GM18868 (cell line): ENCODE measurements around the gene DDX60.
"Not testable (repeated sequence)": the region's sequence is repeated elsewhere in the genome, so short reads cannot be mapped to it uniquely, and the experiment has no call there.

Experiments
- ATAC-seq: cut with Tn5 transposase; IDR thresholded peaks from one replicate; pipeline ENCODE4 v1.9.1; 2021; ENCODE audit warnings: mild to moderate bottlenecking, moderate library complexity; ENCODE audit not compliant: unreplicated experiment

The DDX60 gene

DNA sequence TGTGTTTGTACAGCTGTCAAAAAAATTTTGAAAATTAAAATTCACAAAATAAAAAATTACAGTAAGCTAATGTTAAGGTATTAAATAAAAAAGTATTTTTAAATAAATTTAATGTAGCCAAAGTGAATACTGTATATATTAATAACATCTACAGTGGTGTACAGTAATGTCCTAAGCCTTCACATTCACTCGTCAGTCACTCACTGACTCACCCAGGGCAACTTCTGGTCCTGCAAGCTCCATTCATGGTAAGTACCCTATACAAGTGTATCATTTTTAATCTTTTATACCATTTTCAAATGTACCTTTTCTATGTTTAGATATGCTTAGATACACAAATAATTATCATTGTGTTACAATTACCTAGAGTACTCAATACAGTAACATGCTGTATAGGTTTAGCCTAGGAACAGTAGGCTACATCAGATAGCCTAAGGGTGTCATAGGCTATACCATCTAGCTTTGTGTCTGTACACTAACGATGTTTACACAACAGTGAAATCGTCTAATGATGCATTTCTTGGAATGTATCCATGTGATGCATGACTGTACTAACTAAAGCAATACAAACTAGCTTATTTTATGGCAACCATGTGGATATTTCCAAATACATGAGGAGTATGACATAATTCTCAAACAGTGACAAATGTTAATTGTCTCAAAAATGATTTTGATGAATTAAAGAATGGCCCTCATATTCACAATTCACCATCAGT, 13.7 kb downstream of the DDX60 start:
- no peak for ATAC-seq

DNA sequence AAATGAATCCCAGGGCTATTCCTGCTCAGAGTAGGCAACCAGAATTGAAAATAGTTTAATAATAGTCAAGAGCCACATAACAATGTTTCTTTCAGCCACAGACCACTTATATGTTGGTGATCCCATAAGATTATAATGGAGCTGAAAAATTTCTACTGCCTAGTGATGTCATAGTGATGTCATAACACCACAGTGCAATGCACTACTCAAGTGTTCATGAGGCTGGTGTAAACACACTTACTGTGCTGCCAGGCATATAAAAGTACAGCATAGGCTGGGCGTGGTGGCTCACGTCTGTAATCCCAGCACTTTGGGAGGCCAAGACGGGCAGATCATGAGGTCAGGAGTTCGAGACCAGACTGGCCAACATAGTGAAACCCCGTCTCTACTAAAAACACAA, 15.1 kb downstream of the DDX60 start:
- not testable (repeated sequence) for ATAC-seq

DNA sequence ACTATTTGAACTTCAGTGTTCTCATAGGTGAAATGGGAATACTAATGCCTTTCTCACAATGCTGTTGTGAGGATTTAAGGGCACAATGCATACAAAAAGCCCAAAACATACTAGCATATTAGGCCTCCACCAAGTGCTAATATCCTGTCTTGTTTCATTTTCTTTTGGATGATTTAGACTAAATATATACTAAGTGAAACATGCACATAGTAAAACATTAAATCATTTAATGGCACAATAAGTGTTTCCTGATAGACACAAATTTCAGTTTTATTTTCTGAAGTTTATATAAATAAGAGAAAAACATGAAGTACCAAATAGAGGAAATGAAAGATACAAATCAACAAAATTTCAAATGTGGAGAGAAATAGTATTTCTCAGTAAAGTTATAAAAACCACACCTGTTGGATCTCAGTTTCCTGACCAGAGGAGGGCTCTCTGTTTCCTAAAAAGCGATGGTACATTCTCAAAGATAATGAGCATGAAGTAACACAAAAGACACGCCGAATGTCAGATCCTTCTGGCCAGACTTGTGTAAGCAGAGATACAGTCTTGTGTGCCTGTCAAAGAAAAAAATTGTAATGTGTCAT, 25.1 kb downstream of the DDX60 start:
- ATAC-seq = no peak

GRCh38 chr4:168291242-168291641, 27.3 kb downstream of the DDX60 start:
- peak; percentile 58 for ATAC-seq

- ATAC-seq = not testable (repeated sequence)
These were observed 32.7 kb downstream of the DDX60 start for GRCh38 chr4:168285850-168286249.

GRCh38 chr4:168279556-168279955, 39.0 kb downstream of the DDX60 start:
- no peak for ATAC-seq

GRCh38 chr4:168275836-168276235, 42.7 kb downstream of the DDX60 start:
- no peak for ATAC-seq

- no peak for ATAC-seq
These were observed 43.7 kb downstream of the DDX60 start for GRCh38 chr4:168274871-168275270.

GRCh38 chr4:168273838-168274237, 44.7 kb downstream of the DDX60 start:
- ATAC-seq = no peak

DNA sequence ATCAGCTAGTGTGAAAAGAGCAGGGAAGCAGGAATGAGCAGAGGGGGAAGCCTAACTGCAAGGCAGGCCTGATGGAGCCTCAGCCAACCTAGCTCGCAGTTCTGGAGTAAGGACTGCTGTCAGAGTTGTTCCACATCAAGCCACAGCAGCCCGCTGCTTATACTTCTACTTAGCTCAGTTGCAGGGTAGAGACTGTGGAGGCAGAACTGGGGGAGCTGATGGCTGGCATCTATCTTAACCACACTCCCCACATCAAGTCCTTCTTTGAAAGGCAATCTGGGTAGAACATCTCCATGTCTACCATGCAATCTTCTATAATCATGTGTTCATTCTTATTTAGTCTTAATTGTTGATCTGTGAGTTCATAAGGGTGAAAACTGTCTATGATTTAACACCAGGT, 46.1 kb downstream of the DDX60 start:
- ATAC-seq = no peak

DNA sequence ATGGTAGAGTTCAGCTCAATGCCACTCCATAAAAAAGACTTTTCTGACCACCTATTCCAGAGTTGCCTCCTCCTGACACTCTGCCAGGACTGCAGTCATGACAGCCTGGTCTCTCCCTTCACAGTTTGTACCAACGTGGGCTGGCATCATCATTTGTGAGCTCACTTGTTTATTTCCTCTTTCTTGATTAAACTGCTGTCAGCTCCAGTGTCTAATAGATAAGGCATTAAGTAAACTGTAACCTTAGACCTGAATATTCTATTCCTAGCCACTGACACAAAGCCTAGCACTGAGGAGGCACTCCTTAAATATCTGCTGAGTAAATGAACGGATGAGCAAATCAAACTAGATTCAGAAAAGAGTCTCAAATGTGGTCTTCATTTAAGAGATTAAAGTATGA, 48.7 kb downstream of the DDX60 start:
- ATAC-seq = no peak

- no peak for ATAC-seq
These were observed 53.2 kb downstream of the DDX60 start for GRCh38 chr4:168265327-168265726.

DNA sequence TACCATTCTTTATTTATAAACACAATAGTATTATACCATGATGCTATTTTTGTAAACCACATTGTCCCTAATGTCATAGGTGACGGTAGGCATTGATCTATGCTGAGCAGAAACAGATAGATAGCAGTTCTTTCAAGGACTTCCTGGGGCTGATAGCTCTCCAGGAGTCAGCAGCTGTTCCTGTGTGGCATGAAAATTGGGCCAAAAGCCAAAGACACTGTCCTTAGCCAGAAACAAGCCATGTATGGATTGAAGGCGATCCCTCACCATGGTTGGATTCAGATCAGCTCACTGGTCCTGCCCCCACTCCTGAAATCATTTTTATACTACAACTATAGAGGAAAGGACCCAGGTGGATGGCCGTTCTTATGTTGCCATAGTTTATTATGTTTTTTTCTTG, 53.6 kb downstream of the DDX60 start:
- no peak for ATAC-seq

- ATAC-seq = no peak
These were observed 55.5 kb downstream of the DDX60 start for GRCh38 chr4:168263039-168263438.

- no peak for ATAC-seq
These were observed 59.5 kb downstream of the DDX60 start for GRCh38 chr4:168259096-168259495.

GRCh38 chr4:168257768-168258167, 60.8 kb downstream of the DDX60 start:
- no peak for ATAC-seq

- ATAC-seq = no peak
These were observed 70.3 kb downstream of the DDX60 start for GRCh38 chr4:168248176-168248710.

DNA sequence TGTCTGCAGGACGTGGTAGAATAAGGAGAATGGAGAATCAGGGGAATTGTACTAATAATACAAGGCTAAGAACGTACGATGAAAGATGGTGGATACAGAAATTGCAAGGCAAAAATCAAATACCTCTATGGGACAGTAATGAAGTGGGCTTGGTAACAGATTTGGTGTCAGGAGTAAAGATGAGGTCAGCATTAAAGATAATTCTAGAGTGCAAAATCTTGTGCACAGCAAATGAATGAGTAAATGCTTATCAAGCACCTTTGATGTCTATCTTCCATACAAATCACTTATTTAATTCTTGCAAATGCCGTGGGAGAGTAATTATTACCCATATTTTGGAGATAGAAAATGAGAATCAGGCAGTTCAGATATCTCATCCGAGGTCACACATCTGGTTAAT, 70.9 kb downstream of the DDX60 start:
- ATAC-seq = no peak

DNA sequence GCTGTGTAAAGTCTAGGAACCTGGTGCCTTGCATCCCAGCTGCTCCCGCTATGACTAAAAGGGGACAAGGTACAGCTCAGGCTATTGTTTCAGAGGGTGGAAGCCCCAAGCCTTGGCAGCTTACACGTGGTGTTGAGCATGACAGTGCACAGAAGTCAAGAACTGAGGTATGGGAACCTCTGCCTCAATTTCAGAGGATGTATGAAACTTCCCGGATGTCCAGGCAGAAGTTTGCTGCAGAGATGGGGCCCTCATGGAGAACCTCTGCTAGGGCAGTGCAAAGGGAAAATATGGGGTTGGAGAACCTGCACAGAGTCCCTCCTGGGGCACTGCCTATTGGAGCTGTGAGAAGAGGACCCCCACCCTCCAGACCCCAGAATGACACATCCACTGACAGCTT, 76.6 kb downstream of the DDX60 start:
- ATAC-seq = no peak

- no peak for ATAC-seq
These were observed 77.7 kb downstream of the DDX60 start for GRCh38 chr4:168240821-168241220.

DNA sequence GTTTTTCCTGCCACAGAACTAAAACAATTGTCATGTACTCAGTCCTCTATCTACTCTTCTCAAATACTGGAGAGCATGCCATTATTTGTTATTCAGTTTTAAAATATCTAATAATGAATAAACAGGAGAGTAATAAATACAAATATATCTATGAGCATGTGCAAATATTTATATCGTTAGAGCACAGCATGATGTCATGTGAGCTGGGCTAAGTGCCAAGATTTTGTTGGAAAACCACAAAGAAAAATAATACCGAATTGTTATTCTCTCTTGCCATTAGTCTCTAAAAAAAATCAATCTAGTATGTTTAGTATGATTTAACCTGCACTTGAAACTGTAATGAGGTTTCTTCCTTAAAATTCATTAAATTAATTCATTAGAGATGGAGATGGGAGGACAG, 97.3 kb downstream of the DDX60 start:
- no peak for ATAC-seq

GRCh38 chr4:168220893-168221292, 97.7 kb downstream of the DDX60 start:
- ATAC-seq = no peak

- no peak for ATAC-seq
These were observed 99.9 kb downstream of the DDX60 start for GRCh38 chr4:168218645-168219044.
